ENCODE data around the gene PNLIPRP2.

Gene PNLIPRP2

GRCh38 chr10:116656044-116656443, 35.3 kb downstream of the PNLIPRP2 start:
- POLR2A ChIA-PET (ENCODE audit: low non-redundant PET) = no interaction called here
- CTCF ChIA-PET = interaction anchor here (1.3 kb wide), 1 partner anchor 29 kb away, joined by 5 read pairs; no protein-coding TSS in a partner anchor
- no peak overlapping the region for H3K27ac ChIP-seq
- TF ChIP-seq CTCF (conservative IDR thresholded peaks at IDR 0.05; ENCODE audit: low read depth) = no peak
- no peak for DNase-seq (ENCODE audit: low spot score)

DNA sequence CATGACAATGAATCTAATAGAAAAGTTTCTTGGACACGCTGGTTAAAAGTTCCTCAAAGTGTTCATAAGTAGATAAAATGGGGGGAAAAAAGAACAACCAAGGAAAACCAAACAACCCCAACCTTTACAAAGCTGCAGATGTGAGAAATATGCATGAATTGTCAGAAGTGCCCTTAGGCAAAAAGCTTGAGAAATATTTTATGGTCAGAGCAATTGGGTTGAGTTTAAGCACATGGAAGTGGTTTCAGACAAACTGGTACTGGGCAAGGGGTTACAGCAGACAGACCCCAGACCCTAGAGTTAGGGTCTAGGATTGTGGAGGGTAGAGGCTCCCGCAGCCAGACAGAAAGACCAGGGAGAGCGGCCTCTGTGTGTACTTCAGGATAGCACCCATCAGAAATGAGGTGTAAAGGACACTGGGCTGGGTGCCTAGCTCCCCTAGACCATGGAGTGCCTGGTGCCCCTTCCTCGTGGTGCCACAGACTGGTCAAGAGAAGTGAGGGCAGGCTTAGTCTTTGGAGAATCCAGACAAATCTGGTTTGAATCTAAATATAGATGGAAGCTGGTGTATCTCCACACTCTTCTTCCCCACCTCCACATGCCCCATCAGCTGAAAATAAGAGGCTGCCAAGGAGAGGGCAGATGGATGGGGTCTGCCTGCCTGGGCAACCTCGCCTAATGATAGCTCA, 37.3 kb downstream of the PNLIPRP2 start:
- ChIA-PET CTCF (interaction anchor here (0.6 to 1.0 kb wide), 2 partner anchors 24 to 320 kb away, joined by 3 to 4 read pairs; no protein-coding TSS in a partner anchor), POLR2A (ENCODE audit: low non-redundant PET) (no interaction called here)
- no peak for DNase-seq (ENCODE audit: low spot score)
- H3K27ac ChIP-seq = no peak overlapping the region
- no peak for TF ChIP-seq CTCF (conservative IDR thresholded peaks at IDR 0.05; ENCODE audit: low read depth)

DNA sequence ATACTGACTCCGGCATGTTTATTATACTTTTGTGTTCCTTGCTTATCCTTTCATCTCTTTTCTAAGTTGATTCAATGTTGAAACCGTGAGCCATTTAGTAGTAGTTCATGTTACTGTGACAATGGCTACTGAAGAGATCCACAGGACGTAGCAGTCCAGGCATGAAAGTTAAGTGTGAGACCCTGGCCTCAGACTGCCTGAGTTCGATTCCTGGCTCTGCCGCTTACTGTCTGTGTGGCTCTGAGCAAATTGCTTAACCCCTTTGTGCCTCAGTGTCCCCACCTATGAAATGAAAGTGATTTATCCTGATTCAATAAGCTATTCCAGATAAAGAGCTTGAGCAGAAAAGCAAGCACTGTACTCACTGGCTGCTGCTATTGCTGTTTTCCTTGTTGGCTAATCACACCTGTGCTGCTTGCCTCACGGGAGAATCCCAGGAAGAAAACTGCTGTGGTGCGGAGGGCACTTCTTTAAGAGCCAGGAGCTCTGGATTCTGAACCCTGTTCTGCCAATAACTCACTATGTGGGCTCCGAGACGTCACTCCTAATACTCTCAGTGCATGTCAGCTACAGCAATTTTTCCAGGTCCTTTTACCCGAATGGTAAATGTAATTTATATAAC, 38.4 kb downstream of the PNLIPRP2 start:
- TF ChIP-seq CTCF (conservative IDR thresholded peaks at IDR 0.05; ENCODE audit: low read depth) = no peak
- ChIA-PET POLR2A (ENCODE audit: low non-redundant PET) (no interaction called here), CTCF (interaction anchor here (0.6 kb wide), 3 partner anchors 190 to 517 kb away, joined by 3 read pairs; partner anchors contain the start of gene ENO4)
- H3K27ac ChIP-seq = no peak overlapping the region
- no peak for DNase-seq (ENCODE audit: low spot score)

GRCh38 chr10:116660860-116661259, 40.1 kb downstream of the PNLIPRP2 start:
- no peak for DNase-seq (ENCODE audit: low spot score)
- no peak overlapping the region for H3K27ac ChIP-seq
- TF ChIP-seq CTCF (conservative IDR thresholded peaks at IDR 0.05; ENCODE audit: low read depth) = no peak
- ChIA-PET CTCF (interaction anchor here (0.5 to 0.6 kb wide), 2 partner anchors 9 to 757 kb away, joined by 3 read pairs; no protein-coding TSS in a partner anchor), POLR2A (ENCODE audit: low non-redundant PET) (no interaction called here)

DNA sequence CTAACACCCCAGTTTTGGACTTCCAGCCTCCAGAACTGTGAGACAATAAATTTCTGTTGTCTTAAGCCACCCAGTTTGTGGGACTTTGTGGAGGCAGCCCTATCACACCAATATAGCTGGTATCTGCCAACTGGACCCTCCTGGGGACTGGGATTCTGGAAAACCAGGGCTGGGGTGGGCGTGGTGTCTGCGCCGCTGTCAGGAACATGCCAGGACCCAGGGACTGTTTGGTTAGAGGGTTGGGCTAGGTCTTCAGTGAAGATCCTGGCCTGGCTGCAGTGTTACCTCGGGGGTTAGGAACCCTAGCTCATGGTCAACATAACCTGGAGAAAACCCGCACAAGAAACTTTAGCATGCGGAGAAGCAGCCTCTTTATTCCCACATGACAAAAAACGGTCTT, 42.6 kb downstream of the PNLIPRP2 start:
- ChIA-PET POLR2A (ENCODE audit: low non-redundant PET) (no interaction called here), CTCF (interaction anchor here (1.2 to 1.3 kb wide), 2 partner anchors 9 to 124 kb away, joined by 3 to 5 read pairs; no protein-coding TSS in a partner anchor)
- TF ChIP-seq CTCF (conservative IDR thresholded peaks at IDR 0.05; ENCODE audit: low read depth) = no peak
- DNase-seq (ENCODE audit: low spot score) = no peak
- no peak overlapping the region for H3K27ac ChIP-seq

DNA sequence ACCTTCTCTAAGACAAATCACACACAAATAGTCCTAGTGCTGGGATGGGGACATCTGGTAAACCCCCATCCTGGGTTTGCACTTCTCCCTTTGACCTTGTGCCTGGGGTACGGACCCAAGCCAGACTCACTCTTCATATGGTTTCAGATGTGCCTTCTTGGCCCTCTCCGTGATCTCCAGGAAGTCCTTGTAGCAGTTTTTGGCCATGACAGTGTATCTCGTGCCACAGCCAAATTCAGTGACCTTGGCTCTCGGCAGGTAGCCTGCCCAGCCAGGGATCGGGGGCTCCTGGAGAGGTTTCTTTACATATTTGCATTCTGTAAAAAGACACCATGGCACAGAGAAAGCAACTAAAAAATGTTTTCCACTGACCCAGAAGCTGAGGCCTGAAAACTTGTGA, 43.9 kb downstream of the PNLIPRP2 start:
- ChIA-PET POLR2A (ENCODE audit: low non-redundant PET) (interaction anchor here (0.6 kb wide), 1 partner anchor 11 kb away, joined by 3 read pairs; no protein-coding TSS in a partner anchor), CTCF (interaction anchor here (0.5 to 1.1 kb wide), 2 partner anchors 10 to 928 kb away, joined by 3 to 4 read pairs; no protein-coding TSS in a partner anchor)
- H3K27ac ChIP-seq = no peak overlapping the region
- TF ChIP-seq CTCF (conservative IDR thresholded peaks at IDR 0.05; ENCODE audit: low read depth) = no peak
- DNase-seq (ENCODE audit: low spot score) = no peak
